ENCODE data around the gene CAMK1D. TPM values are rescaled to one million over a fixed set of nuclear protein-coding genes. Genes with fewer than 3 reads are reported as not detected.
A peak's percentile ranks its signal among the peaks of the same experiment; 100 is the strongest.

Gene CAMK1D
- total RNA-seq, 1 donor from 2014 or later: 12.8 TPM

DNA sequence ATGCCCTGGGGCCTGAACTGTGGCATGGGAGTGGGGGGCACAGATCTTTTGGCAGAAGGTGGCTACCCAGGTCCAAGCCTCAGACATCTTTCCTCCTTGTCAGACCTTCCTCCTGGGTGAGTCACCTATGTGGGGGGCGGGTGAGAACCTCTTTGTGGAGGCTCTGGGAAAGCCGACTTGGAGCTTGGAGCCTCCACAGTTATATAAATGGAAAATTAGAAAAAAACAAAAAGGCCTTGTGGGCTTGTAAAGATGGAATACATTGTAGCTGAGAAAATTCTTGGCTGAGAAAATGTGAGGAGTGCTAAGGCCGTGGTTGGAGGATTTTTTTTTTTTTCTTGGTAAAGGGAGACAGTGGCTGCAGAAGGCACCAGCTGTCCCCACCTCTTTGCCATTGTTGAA is 359.7 kb downstream of the CAMK1D start:
- no peak overlapping the region for H3K4me3 ChIP-seq
- no peak for TF ChIP-seq CTCF (IDR thresholded peaks at IDR 0.05)
- TF ChIP-seq POLR2AphosphoS5 (IDR thresholded peaks at IDR 0.05; ENCODE audit: insufficient read depth in 1 of 2, low read depth in 1 of 2): peak in 1 of 2 donors; percentile 31
- peaks cover 49% of the 10 kb centered on the region for H3K4me1 ChIP-seq
- H3K36me3 ChIP-seq: no peaks in the 10 kb centered on the region
- no peaks in the 10 kb centered on the region for H3K27me3 ChIP-seq
- H3K27ac ChIP-seq: peak overlapping the region; percentile 80
- intact Hi-C loops (cut with DNase I): no loop called here
- no peaks in the 10 kb centered on the region for H3K9me3 ChIP-seq
- no peak for DNase-seq (ENCODE audit: extremely low spot score in 2 of 2)

DNA sequence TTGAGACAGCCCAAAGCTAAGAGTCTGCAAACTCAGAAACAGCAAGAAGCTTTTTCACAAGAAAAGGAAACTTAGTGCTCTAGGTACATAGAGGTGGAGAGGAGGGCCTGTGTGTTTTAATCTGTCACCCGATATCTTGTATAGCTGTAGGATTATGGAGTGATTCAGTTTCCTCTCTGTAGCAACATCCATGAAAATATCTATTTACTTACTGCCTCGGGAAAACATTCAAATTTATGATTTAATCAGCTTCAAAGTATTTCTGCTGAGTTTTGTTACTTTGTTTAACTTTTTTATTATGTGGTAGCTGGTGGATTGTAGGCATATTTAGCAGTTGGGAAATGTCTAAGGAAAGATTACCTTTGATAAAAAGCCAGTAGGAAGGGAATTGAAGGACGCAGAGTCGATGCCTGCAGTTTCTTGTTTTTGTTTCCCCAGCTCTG is 360.2 kb downstream of the CAMK1D start:
- H3K27ac ChIP-seq: peak overlapping the region; percentile 80
- intact Hi-C loops (cut with DNase I): no loop called here
- H3K4me1 ChIP-seq: peaks cover 49% of the 10 kb centered on the region
- H3K36me3 ChIP-seq: no peaks in the 10 kb centered on the region
- DNase-seq (ENCODE audit: extremely low spot score in 2 of 2): no peak
- H3K9me3 ChIP-seq: no peaks in the 10 kb centered on the region
- TF ChIP-seq POLR2A (IDR thresholded peaks at IDR 0.05): no peak
- TF ChIP-seq CTCF (IDR thresholded peaks at IDR 0.05): no peak
- TF ChIP-seq POLR2AphosphoS5 (IDR thresholded peaks at IDR 0.05; ENCODE audit: insufficient read depth in 1 of 2, low read depth in 1 of 2): no peak
- H3K27me3 ChIP-seq: no peaks in the 10 kb centered on the region
- no peak overlapping the region for H3K4me3 ChIP-seq

DNA sequence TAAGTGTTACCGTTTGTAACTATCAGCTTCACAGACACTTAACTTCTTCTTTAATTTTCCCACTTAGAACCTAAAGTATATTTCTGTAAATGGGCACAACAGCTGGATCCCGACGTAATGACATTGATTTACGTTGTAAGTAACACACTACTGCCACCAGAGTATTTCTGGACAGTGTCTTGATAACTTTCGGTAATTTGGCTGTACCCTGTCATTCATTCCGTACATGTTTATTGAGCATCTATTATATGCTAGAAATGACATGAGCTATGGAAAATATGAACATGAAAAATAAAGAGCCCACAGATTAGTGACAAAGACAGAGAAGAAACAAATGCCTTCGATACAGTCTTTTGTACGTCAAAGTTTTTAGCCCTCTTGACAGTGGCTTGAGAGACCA is 360.8 kb downstream of the CAMK1D start:
- peaks cover 49% of the 10 kb centered on the region for H3K4me1 ChIP-seq
- peak overlapping the region; percentile 80 for H3K27ac ChIP-seq
- H3K4me3 ChIP-seq: no peak overlapping the region
- intact Hi-C loops (cut with DNase I): loop anchor here (10.0 kb wide), 2 partner anchors 375 to 445 kb away; no protein-coding TSS in a partner anchor
- no peaks in the 10 kb centered on the region for H3K27me3 ChIP-seq
- H3K36me3 ChIP-seq: no peaks in the 10 kb centered on the region
- TF ChIP-seq POLR2A (IDR thresholded peaks at IDR 0.05) (no peak), CTCF (IDR thresholded peaks at IDR 0.05) (no peak), POLR2AphosphoS5 (IDR thresholded peaks at IDR 0.05; ENCODE audit: insufficient read depth in 1 of 2, low read depth in 1 of 2) (no peak)
- H3K9me3 ChIP-seq: no peaks in the 10 kb centered on the region
- no peak for DNase-seq (ENCODE audit: extremely low spot score in 2 of 2)

GRCh38 chr10:12710594-12711349 is 361.4 kb downstream of the CAMK1D start:
- Histone ChIP-seq H3K27me3 (no peaks in the 10 kb centered on the region), H3K27ac (peak overlapping the region; percentile 80), H3K4me3 (no peak overlapping the region), H3K4me1 (peaks cover 49% of the 10 kb centered on the region), H3K36me3 (no peaks in the 10 kb centered on the region), H3K9me3 (no peaks in the 10 kb centered on the region)
- TF ChIP-seq CTCF (IDR thresholded peaks at IDR 0.05) (peak; percentile 51 to 91 (median 91)), POLR2A (IDR thresholded peaks at IDR 0.05) (no peak), POLR2AphosphoS5 (IDR thresholded peaks at IDR 0.05; ENCODE audit: insufficient read depth in 1 of 2, low read depth in 1 of 2) (peak in 1 of 2 donors; percentile 63)
- no peak for DNase-seq (ENCODE audit: extremely low spot score in 2 of 2)
- intact Hi-C loops (cut with DNase I): loop anchor here (10.0 kb wide), 2 partner anchors 374 to 446 kb away; no protein-coding TSS in a partner anchor

- no peaks in the 10 kb centered on the region for H3K36me3 ChIP-seq
- no peaks in the 10 kb centered on the region for H3K9me3 ChIP-seq
- H3K27ac ChIP-seq: no peak overlapping the region
- H3K4me3 ChIP-seq: no peak overlapping the region
- H3K4me1 ChIP-seq: peaks cover 47% of the 10 kb centered on the region
- intact Hi-C loops (cut with DNase I): loop anchor here (10.0 kb wide), 2 partner anchors 373 to 447 kb away; no protein-coding TSS in a partner anchor
- no peak for DNase-seq (ENCODE audit: extremely low spot score in 2 of 2)
- no peaks in the 10 kb centered on the region for H3K27me3 ChIP-seq
- TF ChIP-seq POLR2A (IDR thresholded peaks at IDR 0.05) (no peak), POLR2AphosphoS5 (IDR thresholded peaks at IDR 0.05; ENCODE audit: insufficient read depth in 1 of 2, low read depth in 1 of 2) (no peak), CTCF (IDR thresholded peaks at IDR 0.05) (no peak)
Observed at GRCh38 chr10:12711350-12711708, 362.0 kb downstream of the CAMK1D start.
